Measurements from ENCODE around the gene FAM219A.
"Not testable (repeated sequence)": the region's sequence is repeated elsewhere in the genome, so short reads cannot be mapped to it uniquely, and the experiment has no call there.

Gene FAM219A

GRCh38 chr9:34374905-34375552 lies 83.3 kb downstream of the FAM219A start:
- DNase-seq, result no peak

- no peak for DNase-seq
Observed at GRCh38 chr9:34374339-34374738, 84.0 kb downstream of the FAM219A start.

- no peak for DNase-seq
Observed at GRCh38 chr9:34373749-34374148, 84.6 kb downstream of the FAM219A start.

GRCh38 chr9:34372467-34373011 lies 85.8 kb downstream of the FAM219A start:
- DNase-seq, result no peak

- DNase-seq, result no peak
Observed at GRCh38 chr9:34371886-34372466, 86.4 kb downstream of the FAM219A start.

- DNase-seq, result no peak
Observed at GRCh38 chr9:34370970-34371880, 87.1 kb downstream of the FAM219A start.

GRCh38 chr9:34370335-34370969 lies 87.9 kb downstream of the FAM219A start:
- DNase-seq, result no peak

- DNase-seq, result no peak
Observed at GRCh38 chr9:34369636-34370035, 88.7 kb downstream of the FAM219A start.

GRCh38 chr9:34368796-34369195 lies 89.6 kb downstream of the FAM219A start:
- DNase-seq, result not testable (repeated sequence)

GRCh38 chr9:34367751-34368410 lies 90.5 kb downstream of the FAM219A start:
- DNase-seq, result not testable (repeated sequence)

- DNase-seq, result no peak
Observed at GRCh38 chr9:34366365-34366764, 92.0 kb downstream of the FAM219A start.

- DNase-seq, result no peak
Observed at GRCh38 chr9:34365282-34365681, 93.1 kb downstream of the FAM219A start.

GRCh38 chr9:34363619-34364351 lies 94.6 kb downstream of the FAM219A start:
- DNase-seq, result no peak

GRCh38 chr9:34362614-34363214 lies 95.7 kb downstream of the FAM219A start:
- no peak for DNase-seq

- DNase-seq, result not testable (repeated sequence)
Observed at GRCh38 chr9:34352957-34353356, 105.4 kb downstream of the FAM219A start.

GRCh38 chr9:34352122-34352652 lies 106.2 kb downstream of the FAM219A start:
- DNase-seq, result not testable (repeated sequence)

GRCh38 chr9:34349324-34349723 lies 109.0 kb downstream of the FAM219A start:
- no peak for DNase-seq

All from amniotic stem cell (primary cell).